Uterus (tissue), 4 donors: ENCODE data around the gene GRIP1. TPM values are rescaled to one million over a fixed set of nuclear protein-coding genes. Genes with fewer than 3 reads are reported as not detected.

Experiments
- DNase-seq, 2 donors: peaks; one replicate each; pipeline ENCODE4 v3.0.0-alpha.2; 2019 to 2020
- H3K27ac ChIP-seq, 2 donors: fragments of 200-600 bp; sonication (generic); 1 replicate in 1 of 2; 2 replicates in 1 of 2; pipeline ENCODE4 v1.5.1; 2016 to 2018
- H3K27me3 ChIP-seq, 2 donors: fragments of 200-600 bp; sonication (generic); one replicate each; pipeline ENCODE4 v1.5.1; 2018 to 2019; ENCODE audit warnings: control low read depth in 1 of 2
- H3K36me3 ChIP-seq, 2 donors: fragments of 200-600 bp; sonication (generic); one replicate each; pipeline ENCODE4 v1.5.1; 2019; ENCODE audit warnings: control low read depth in 1 of 2
- H3K4me1 ChIP-seq, 2 donors: fragments of 200-600 bp; sonication (generic); one replicate each; pipeline ENCODE4 v1.5.1; 2018 to 2019; ENCODE audit warnings: control low read depth in 1 of 2
- H3K4me3 ChIP-seq, 2 donors: fragments of 200-600 bp; sonication (generic); 1 replicate in 1 of 2; 2 replicates in 1 of 2; pipeline ENCODE4 v1.5.1; 2018 to 2019; ENCODE audit warnings: mild to moderate bottlenecking in 1 of 2
- H3K9me3 ChIP-seq, 2 donors: fragments of 200-600 bp; sonication (generic); one replicate each; pipeline ENCODE4 v1.5.1; 2019; ENCODE audit warnings: control low read depth in 1 of 2
- POLR2A ChIP-seq, 2 donors: fragments of 450-650 bp; IDR thresholded peaks; one replicate each; pipeline ENCODE4 v1.6.1; 2016; ENCODE audit warnings: antibody characterized with exemption in 2 of 2, mild to moderate bottlenecking in 1 of 2, moderate library complexity in 1 of 2
- intact Hi-C: fragments of 100-400 bp; cut with DNase I; formaldehyde crosslinking; loops from one replicate; pipeline ENCODE4 v1.15.1; 2023; ENCODE audit warnings: low total_unique reads
- total RNA-seq, 4 donors: library from RNA; depleted of rRNA in 3 of 4; stranded (reverse); fragments of >200 nt in 3 of 4; gene quantifications; one replicate each; pipeline versions ENCODE4 v1.1.0 to v1.2.4, GENCODE V29; 2014 to 2023
- TF ChIP-seq, protein P1 (sequence below), 4 experiments: fragments of 200-600 bp in 2 of 4; fragments of 450-650 bp in 2 of 4; sonication (generic) in 2 of 4; IDR thresholded peaks; one replicate each; pipeline ENCODE4 v1.5.1; 2016 to 2019; ENCODE audit warnings: antibody characterized with exemption in 4 of 4, mild to moderate bottlenecking in 2 of 4, moderate library complexity in 1 of 4
- donor health status: DM: yes; HTN: yes; CAD: no.

GRIP1 gene
- total RNA-seq, 4 donors from 2014 or later: 6.4 to 74.8 (median 19.2) TPM; not detected in 1

- no peak for DNase-seq
- intact Hi-C loops: no loop called here
- Histone ChIP-seq H3K27me3 (no peaks in the 10 kb centered on the region), H3K36me3 (no peaks in the 10 kb centered on the region), H3K27ac (no peak overlapping the region), H3K9me3 (no peaks in the 10 kb centered on the region), H3K4me3 (no peak overlapping the region), H3K4me1 (no peaks in the 10 kb centered on the region)
- TF ChIP-seq, protein P1, sequence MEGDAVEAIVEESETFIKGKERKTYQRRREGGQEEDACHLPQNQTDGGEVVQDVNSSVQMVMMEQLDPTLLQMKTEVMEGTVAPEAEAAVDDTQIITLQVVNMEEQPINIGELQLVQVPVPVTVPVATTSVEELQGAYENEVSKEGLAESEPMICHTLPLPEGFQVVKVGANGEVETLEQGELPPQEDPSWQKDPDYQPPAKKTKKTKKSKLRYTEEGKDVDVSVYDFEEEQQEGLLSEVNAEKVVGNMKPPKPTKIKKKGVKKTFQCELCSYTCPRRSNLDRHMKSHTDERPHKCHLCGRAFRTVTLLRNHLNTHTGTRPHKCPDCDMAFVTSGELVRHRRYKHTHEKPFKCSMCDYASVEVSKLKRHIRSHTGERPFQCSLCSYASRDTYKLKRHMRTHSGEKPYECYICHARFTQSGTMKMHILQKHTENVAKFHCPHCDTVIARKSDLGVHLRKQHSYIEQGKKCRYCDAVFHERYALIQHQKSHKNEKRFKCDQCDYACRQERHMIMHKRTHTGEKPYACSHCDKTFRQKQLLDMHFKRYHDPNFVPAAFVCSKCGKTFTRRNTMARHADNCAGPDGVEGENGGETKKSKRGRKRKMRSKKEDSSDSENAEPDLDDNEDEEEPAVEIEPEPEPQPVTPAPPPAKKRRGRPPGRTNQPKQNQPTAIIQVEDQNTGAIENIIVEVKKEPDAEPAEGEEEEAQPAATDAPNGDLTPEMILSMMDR (IDR thresholded peaks at IDR 0.05): no peak
- TF ChIP-seq POLR2A (IDR thresholded peaks at IDR 0.05): no peak
Observed at GRCh38 chr12:66719862-66720261, 41.0 kb upstream of the GRIP1 start.

- Histone ChIP-seq H3K9me3 (no peaks in the 10 kb centered on the region), H3K4me3 (no peak overlapping the region), H3K27me3 (no peaks in the 10 kb centered on the region), H3K4me1 (no peaks in the 10 kb centered on the region), H3K27ac (no peak overlapping the region), H3K36me3 (no peaks in the 10 kb centered on the region)
- intact Hi-C loops: no loop called here
- TF ChIP-seq POLR2A (IDR thresholded peaks at IDR 0.05): no peak
- TF ChIP-seq, protein P1 (IDR thresholded peaks at IDR 0.05): no peak
- no peak for DNase-seq
Observed at GRCh38 chr12:66717036-66717673, 38.3 kb upstream of the GRIP1 start.

DNA sequence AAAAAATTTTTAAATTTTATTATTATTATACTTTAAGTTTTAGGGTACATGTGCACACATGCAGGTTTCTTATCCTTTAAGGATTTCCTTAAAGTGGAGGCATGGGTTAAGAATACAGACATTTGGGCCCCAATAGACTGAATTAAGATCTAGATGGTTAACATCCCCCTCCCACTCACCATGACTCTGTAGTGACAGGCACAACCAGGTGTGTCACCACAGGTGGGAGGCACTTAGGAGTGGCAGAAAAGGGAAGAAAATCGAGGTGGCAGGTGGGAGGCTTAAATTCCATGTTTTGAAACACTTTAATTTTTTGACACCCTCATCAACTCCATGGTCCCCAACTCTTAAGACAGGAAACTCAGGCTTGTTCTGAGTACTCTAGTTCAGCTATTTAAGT is 37.6 kb upstream of the GRIP1 start:
- H3K36me3 ChIP-seq: no peaks in the 10 kb centered on the region
- no peaks in the 10 kb centered on the region for H3K4me1 ChIP-seq
- H3K9me3 ChIP-seq: no peaks in the 10 kb centered on the region
- TF ChIP-seq, protein P1 (IDR thresholded peaks at IDR 0.05): no peak
- TF ChIP-seq POLR2A (IDR thresholded peaks at IDR 0.05): no peak
- DNase-seq: no peak
- no peak overlapping the region for H3K4me3 ChIP-seq
- H3K27me3 ChIP-seq: no peaks in the 10 kb centered on the region
- intact Hi-C loops: no loop called here
- no peak overlapping the region for H3K27ac ChIP-seq

GRCh38 chr12:66714709-66715108 is 35.8 kb upstream of the GRIP1 start:
- H3K27me3 ChIP-seq: no peaks in the 10 kb centered on the region
- TF ChIP-seq, protein P1 (IDR thresholded peaks at IDR 0.05): no peak
- no peak for TF ChIP-seq POLR2A (IDR thresholded peaks at IDR 0.05)
- intact Hi-C loops: no loop called here

DNA sequence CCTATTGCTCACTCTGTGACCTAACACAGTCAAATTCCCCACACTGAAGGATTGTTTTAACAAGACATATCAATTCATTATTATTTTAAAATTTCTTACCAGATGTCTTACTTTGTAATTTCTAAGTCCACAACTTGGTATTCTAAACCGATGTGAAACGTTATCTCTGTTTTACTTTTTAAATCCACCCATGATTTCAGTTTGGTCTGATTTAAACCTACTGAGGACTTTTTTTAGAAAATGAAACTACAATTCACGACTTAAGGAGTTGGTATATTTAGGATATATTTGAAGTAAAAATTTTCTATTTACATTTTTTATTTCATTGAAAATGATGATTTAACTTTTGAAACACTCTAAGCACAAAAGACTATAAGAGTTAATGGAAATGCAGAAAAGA is 35.1 kb upstream of the GRIP1 start:
- no peak for DNase-seq
- no peaks in the 10 kb centered on the region for H3K27me3 ChIP-seq
- no peaks in the 10 kb centered on the region for H3K4me1 ChIP-seq
- no peaks in the 10 kb centered on the region for H3K9me3 ChIP-seq
- H3K36me3 ChIP-seq: no peaks in the 10 kb centered on the region
- intact Hi-C loops: no loop called here
- no peak overlapping the region for H3K27ac ChIP-seq
- no peak for TF ChIP-seq POLR2A (IDR thresholded peaks at IDR 0.05)
- TF ChIP-seq, protein P1 (IDR thresholded peaks at IDR 0.05): no peak
- no peak overlapping the region for H3K4me3 ChIP-seq

More at GRCh38 chr12:66714709-66715108, 35.8 kb upstream of the GRIP1 start:
- no peak for DNase-seq
- H3K9me3 ChIP-seq: no peaks in the 10 kb centered on the region
- H3K27ac ChIP-seq: no peak overlapping the region
- H3K4me3 ChIP-seq: no peak overlapping the region
- H3K36me3 ChIP-seq: no peaks in the 10 kb centered on the region
- H3K4me1 ChIP-seq: no peaks in the 10 kb centered on the region
